Measurements from ENCODE around the gene GLIPR1L2. TPM values are rescaled to one million over a fixed set of nuclear protein-coding genes. Genes with fewer than 3 reads are reported as not detected.
"Not testable (repeated sequence)": the region's sequence is repeated elsewhere in the genome, so short reads cannot be mapped to it uniquely, and the experiment has no call there.

GLIPR1L2 gene
- total RNA-seq, 1 donor from 2014 or later, result 0.20 TPM

GRCh38 chr12:75452675-75453330 lies 61.9 kb downstream of the GLIPR1L2 start:
- ATAC-seq (ENCODE audit: low read depth) (no peak), DNase-seq (no peak)
- CTCF ChIA-PET, result no interaction called here
- Mint-ChIP-seq H3K9me3 (peaks cover 5% of the 10 kb centered on the region), H3K4me1 (no peaks in the 10 kb centered on the region), H3K27ac (no peak overlapping the region), H3K36me3 (ENCODE audit: low read depth) (peaks cover 3% of the 10 kb centered on the region), H3K4me3 (no peak overlapping the region), H3K27me3 (no peaks in the 10 kb centered on the region)
- POLR2A ChIA-PET, result interaction anchor here (0.7 to 1.2 kb wide), 2 partner anchors 28 to 63 kb away, joined by 3 read pairs; partner anchors contain the start of gene GLIPR1
- intact Hi-C loops (cut with micrococcal nuclease), result no loop called here
- no peak for TF ChIP-seq CTCF (IDR thresholded peaks at IDR 0.05)

- DNase-seq, result no peak
- ChIA-PET CTCF (no interaction called here), POLR2A (interaction anchor here (1.3 kb wide), 1 partner anchor 16 kb away, joined by 3 read pairs; no protein-coding TSS in a partner anchor)
- no peak for ATAC-seq (ENCODE audit: low read depth)
- Mint-ChIP-seq H3K4me1 (no peaks in the 10 kb centered on the region), H3K36me3 (ENCODE audit: low read depth) (peaks cover 3% of the 10 kb centered on the region), H3K9me3 (peaks cover 11% of the 10 kb centered on the region), H3K27ac (no peak overlapping the region), H3K4me3 (no peak overlapping the region), H3K27me3 (no peaks in the 10 kb centered on the region)
- TF ChIP-seq CTCF (IDR thresholded peaks at IDR 0.05), result no peak
- intact Hi-C loops (cut with micrococcal nuclease), result no loop called here
Measured at GRCh38 chr12:75455839-75456238, 65.0 kb downstream of the GLIPR1L2 start.

- Mint-ChIP-seq H3K27ac (no peak overlapping the region), H3K36me3 (ENCODE audit: low read depth) (peaks cover 3% of the 10 kb centered on the region), H3K4me1 (no peaks in the 10 kb centered on the region), H3K9me3 (peaks cover 11% of the 10 kb centered on the region), H3K27me3 (no peaks in the 10 kb centered on the region), H3K4me3 (no peak overlapping the region)
- POLR2A ChIA-PET, result no interaction called here
- CTCF ChIA-PET, result no interaction called here
- no peak for TF ChIP-seq CTCF (IDR thresholded peaks at IDR 0.05)
- ATAC-seq (ENCODE audit: low read depth) (no peak), DNase-seq (no peak)
- intact Hi-C loops (cut with micrococcal nuclease), result no loop called here
Measured at GRCh38 chr12:75457191-75457590, 66.3 kb downstream of the GLIPR1L2 start.

- ATAC-seq (ENCODE audit: low read depth); H3K4me1 Mint-ChIP-seq; DNase-seq; H3K27ac Mint-ChIP-seq; CTCF ChIA-PET; H3K27me3 Mint-ChIP-seq; POLR2A ChIA-PET; H3K4me3 Mint-ChIP-seq; intact Hi-C loops (cut with micrococcal nuclease); H3K36me3 Mint-ChIP-seq (ENCODE audit: low read depth): not testable (repeated sequence)
- H3K9me3 Mint-ChIP-seq, result peaks cover 11% of the 10 kb centered on the region
Measured at GRCh38 chr12:75457866-75458265, 67.0 kb downstream of the GLIPR1L2 start.

GRCh38 chr12:75459755-75460154 lies 68.9 kb downstream of the GLIPR1L2 start:
- Mint-ChIP-seq H3K27me3 (no peaks in the 10 kb centered on the region), H3K4me1 (no peaks in the 10 kb centered on the region), H3K9me3 (peaks cover 11% of the 10 kb centered on the region), H3K27ac (no peak overlapping the region), H3K36me3 (ENCODE audit: low read depth) (peaks cover 3% of the 10 kb centered on the region), H3K4me3 (no peak overlapping the region)
- no peak for DNase-seq
- intact Hi-C loops (cut with micrococcal nuclease), result no loop called here
- TF ChIP-seq CTCF (IDR thresholded peaks at IDR 0.05), result no peak
- ChIA-PET CTCF (no interaction called here), POLR2A (no interaction called here)
- ATAC-seq (ENCODE audit: low read depth), result no peak

- Mint-ChIP-seq H3K27me3 (no peaks in the 10 kb centered on the region), H3K27ac (no peak overlapping the region), H3K9me3 (peaks cover 11% of the 10 kb centered on the region), H3K36me3 (ENCODE audit: low read depth) (peaks cover 3% of the 10 kb centered on the region), H3K4me1 (no peaks in the 10 kb centered on the region), H3K4me3 (no peak overlapping the region)
- CTCF ChIA-PET, result no interaction called here
- intact Hi-C loops (cut with micrococcal nuclease), result no loop called here
- DNase-seq (no peak), ATAC-seq (ENCODE audit: low read depth) (no peak)
- POLR2A ChIA-PET, result no interaction called here
- TF ChIP-seq CTCF (IDR thresholded peaks at IDR 0.05), result no peak
Measured at GRCh38 chr12:75460204-75460603, 69.3 kb downstream of the GLIPR1L2 start.
